ENCODE results near the gene EXOSC7.

GRCh38 chr3:45055032-45055410, 79.0 kb downstream of the EXOSC7 start:
- no peak for TF ChIP-seq CTCF (IDR thresholded peaks at IDR 0.05)
- TF ChIP-seq ZFX (IDR thresholded peaks at IDR 0.05; ENCODE audit: borderline replicate concordance): no peak
